ENCODE data around the gene TBC1D21.
A peak's percentile ranks its signal among the peaks of the same experiment; 100 is the strongest.

Gene TBC1D21

GRCh38 chr15:73908030-73908821, 34.9 kb downstream of the TBC1D21 start:
- Mint-ChIP-seq H3K4me1 (peaks cover 12% of the 10 kb centered on the region), H3K9me3 (no peaks in the 10 kb centered on the region), H3K4me3 (no peak overlapping the region), H3K36me3 (no peaks in the 10 kb centered on the region), H3K27ac (no peak overlapping the region)
- ATAC-seq (peak; percentile 93), DNase-seq (ENCODE audit: low spot score in 2 of 2) (peak; percentile 80 to 88)

DNA sequence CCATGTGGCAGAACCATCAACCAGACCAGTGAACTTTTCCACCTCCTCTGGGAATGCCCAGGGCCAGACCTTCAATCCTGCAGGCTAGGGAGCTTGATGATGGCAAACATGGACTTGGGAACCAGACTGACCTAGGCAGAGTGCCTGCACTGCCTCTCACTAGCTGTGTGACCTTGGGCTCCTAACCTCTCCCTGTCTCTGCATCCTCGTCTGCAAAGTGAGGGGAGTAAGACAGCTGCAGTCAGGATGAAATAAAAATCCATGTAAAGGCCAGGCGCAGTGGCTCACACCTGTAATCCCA, 35.4 kb downstream of the TBC1D21 start:
- DNase-seq (ENCODE audit: low spot score in 2 of 2) (no peak), ATAC-seq (no peak)
- peaks cover 16% of the 10 kb centered on the region for H3K4me1 Mint-ChIP-seq
- H3K9me3 Mint-ChIP-seq, result no peaks in the 10 kb centered on the region
- no peak overlapping the region for H3K4me3 Mint-ChIP-seq
- no peak overlapping the region for H3K27ac Mint-ChIP-seq
- H3K36me3 Mint-ChIP-seq, result no peaks in the 10 kb centered on the region

- no peak overlapping the region for H3K27ac Mint-ChIP-seq
- DNase-seq (ENCODE audit: low spot score in 2 of 2), result no peak
- H3K4me3 Mint-ChIP-seq, result no peak overlapping the region
- no peaks in the 10 kb centered on the region for H3K9me3 Mint-ChIP-seq
- no peak for ATAC-seq
- peaks cover 25% of the 10 kb centered on the region for H3K4me1 Mint-ChIP-seq
- H3K36me3 Mint-ChIP-seq, result no peaks in the 10 kb centered on the region
These were observed 36.3 kb downstream of the TBC1D21 start for GRCh38 chr15:73909651-73910050.

- H3K9me3 Mint-ChIP-seq, result no peaks in the 10 kb centered on the region
- no peak overlapping the region for H3K4me3 Mint-ChIP-seq
- ATAC-seq (no peak), DNase-seq (ENCODE audit: low spot score in 2 of 2) (no peak)
- peak overlapping the region; percentile 78 for H3K27ac Mint-ChIP-seq
- no peaks in the 10 kb centered on the region for H3K36me3 Mint-ChIP-seq
- H3K4me1 Mint-ChIP-seq, result peaks cover 31% of the 10 kb centered on the region
These were observed 37.3 kb downstream of the TBC1D21 start for GRCh38 chr15:73910522-73911303.

DNA sequence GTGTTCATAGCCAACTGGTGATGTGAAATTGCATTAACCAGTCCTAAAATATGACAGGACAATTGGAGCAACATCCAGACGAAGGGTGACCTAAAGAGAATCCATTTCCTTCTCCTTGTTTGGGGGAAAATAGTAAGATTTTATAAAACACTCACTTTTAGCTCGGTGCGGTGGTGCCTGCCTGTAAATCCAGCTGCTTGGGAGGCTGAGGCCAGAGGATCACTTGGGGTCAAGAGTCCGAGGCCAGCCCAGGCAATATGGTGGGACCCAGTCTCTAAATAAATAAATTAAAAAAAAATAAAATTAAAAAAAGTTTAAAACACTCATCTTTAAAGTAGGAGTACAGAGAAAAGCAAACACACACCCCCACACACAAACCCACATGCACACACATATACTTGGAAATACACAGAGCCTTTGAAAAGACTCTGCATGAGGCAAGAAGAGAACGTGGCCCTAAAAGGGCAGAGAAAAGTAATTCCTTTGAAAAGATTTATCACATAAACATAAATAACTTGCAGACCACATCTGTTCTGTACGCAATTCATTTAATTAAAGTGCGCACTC, 38.7 kb downstream of the TBC1D21 start:
- DNase-seq (ENCODE audit: low spot score in 2 of 2) (no peak), ATAC-seq (no peak)
- no peaks in the 10 kb centered on the region for H3K9me3 Mint-ChIP-seq
- peak overlapping the region; percentile 78 for H3K27ac Mint-ChIP-seq
- no peaks in the 10 kb centered on the region for H3K36me3 Mint-ChIP-seq
- H3K4me3 Mint-ChIP-seq, result no peak overlapping the region
- peaks cover 27% of the 10 kb centered on the region for H3K4me1 Mint-ChIP-seq

- H3K4me1 Mint-ChIP-seq, result peaks cover 25% of the 10 kb centered on the region
- H3K4me3 Mint-ChIP-seq, result peak overlapping the region; percentile 52
- H3K27ac Mint-ChIP-seq, result peak overlapping the region; percentile 90
- H3K36me3 Mint-ChIP-seq, result peaks cover 15% of the 10 kb centered on the region
- DNase-seq (ENCODE audit: low spot score in 2 of 2) (no peak), ATAC-seq (peak; percentile 77)
- H3K9me3 Mint-ChIP-seq, result peaks cover 4% of the 10 kb centered on the region
These were observed 40.8 kb downstream of the TBC1D21 start for GRCh38 chr15:73914145-73914544.

- Mint-ChIP-seq H3K4me1 (peaks cover 25% of the 10 kb centered on the region), H3K9me3 (peaks cover 4% of the 10 kb centered on the region), H3K27ac (peak overlapping the region; percentile 90), H3K4me3 (peak overlapping the region; percentile 52), H3K36me3 (peaks cover 18% of the 10 kb centered on the region)
- ATAC-seq (no peak), DNase-seq (ENCODE audit: low spot score in 2 of 2) (no peak)
These were observed 41.7 kb downstream of the TBC1D21 start for GRCh38 chr15:73915082-73915481.

GRCh38 chr15:73918784-73919183, 45.4 kb downstream of the TBC1D21 start:
- ATAC-seq (no peak), DNase-seq (ENCODE audit: low spot score in 2 of 2) (no peak)
- Mint-ChIP-seq H3K36me3 (peaks cover 18% of the 10 kb centered on the region), H3K9me3 (peaks cover 4% of the 10 kb centered on the region), H3K4me3 (no peak overlapping the region), H3K27ac (no peak overlapping the region), H3K4me1 (peaks cover 40% of the 10 kb centered on the region)

GRCh38 chr15:73919706-73920105, 46.3 kb downstream of the TBC1D21 start:
- H3K4me3 Mint-ChIP-seq, result no peak overlapping the region
- peaks cover 40% of the 10 kb centered on the region for H3K4me1 Mint-ChIP-seq
- peaks cover 18% of the 10 kb centered on the region for H3K36me3 Mint-ChIP-seq
- H3K27ac Mint-ChIP-seq, result peak overlapping the region; percentile 89
- no peak for DNase-seq (ENCODE audit: low spot score in 2 of 2)
- no peak for ATAC-seq
- peaks cover 4% of the 10 kb centered on the region for H3K9me3 Mint-ChIP-seq

GRCh38 chr15:73921254-73921925, 48.0 kb downstream of the TBC1D21 start:
- H3K4me3 Mint-ChIP-seq, result peak overlapping the region; percentile 43
- H3K4me1 Mint-ChIP-seq, result peaks cover 48% of the 10 kb centered on the region
- peak; percentile 27 for ATAC-seq
- H3K9me3 Mint-ChIP-seq, result peaks cover 4% of the 10 kb centered on the region
- no peak for DNase-seq (ENCODE audit: low spot score in 2 of 2)
- peaks cover 18% of the 10 kb centered on the region for H3K36me3 Mint-ChIP-seq
- H3K27ac Mint-ChIP-seq, result peak overlapping the region; percentile 89

DNA sequence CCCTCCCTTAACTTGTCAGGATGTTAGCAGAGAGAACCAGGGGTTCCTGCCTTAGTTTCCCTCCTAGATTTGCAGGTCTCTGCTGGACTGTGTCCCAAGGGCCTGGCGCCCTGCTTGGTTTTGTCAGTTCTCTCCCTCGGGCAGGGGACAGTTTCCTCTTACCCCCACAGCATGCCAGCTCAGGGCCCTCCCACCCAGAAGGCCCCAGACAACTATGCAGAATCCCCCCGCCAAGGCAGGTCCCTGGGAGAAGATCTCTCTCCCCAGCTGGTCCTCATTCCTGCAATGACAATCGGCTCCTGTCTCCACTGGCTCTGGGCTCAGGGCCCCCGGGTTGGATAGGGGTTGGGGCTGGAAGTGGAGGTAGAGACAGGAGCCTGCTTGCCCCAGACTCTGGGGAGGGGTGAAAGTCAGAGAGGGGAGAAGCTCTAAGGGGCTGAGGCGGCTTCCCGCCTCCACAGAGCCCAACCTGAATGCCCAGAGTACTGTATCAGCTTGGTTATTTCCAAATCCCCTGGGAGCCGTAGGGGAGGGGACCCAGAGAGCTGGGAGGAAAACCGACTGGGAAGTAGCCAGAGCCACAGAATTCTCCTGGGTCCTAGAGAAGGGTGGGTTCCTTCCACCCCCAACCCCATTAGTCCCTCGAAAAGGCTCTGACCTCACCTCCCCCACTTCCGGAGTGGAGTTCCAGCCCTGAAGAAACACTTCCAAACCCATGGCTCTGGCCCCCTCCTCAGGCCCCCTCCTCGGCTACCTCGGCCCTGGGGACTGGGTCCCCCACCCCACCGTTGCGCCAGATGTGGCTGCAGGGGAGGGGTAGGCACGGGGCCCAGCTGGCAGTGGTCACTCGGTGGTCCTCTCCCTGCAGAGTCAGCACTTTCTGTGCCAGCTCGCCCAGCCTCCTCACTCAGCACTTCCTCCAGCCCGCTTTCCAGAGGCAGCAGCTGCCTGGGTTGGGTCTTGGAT, 49.1 kb downstream of the TBC1D21 start:
- H3K4me1 Mint-ChIP-seq, result peaks cover 48% of the 10 kb centered on the region

GRCh38 chr15:73923156-73923487, 49.8 kb downstream of the TBC1D21 start:
- Mint-ChIP-seq H3K27ac (peak overlapping the region; percentile 95), H3K9me3 (peaks cover 4% of the 10 kb centered on the region), H3K4me3 (peak overlapping the region; percentile 67), H3K4me1 (peaks cover 52% of the 10 kb centered on the region), H3K36me3 (peaks cover 12% of the 10 kb centered on the region)
- DNase-seq (ENCODE audit: low spot score in 2 of 2) (no peak), ATAC-seq (no peak)

More for the DNA sequence above, 49.1 kb downstream of the TBC1D21 start:
- DNase-seq (ENCODE audit: low spot score in 2 of 2) (no peak), ATAC-seq (no peak)
- peak overlapping the region; percentile 67 for H3K4me3 Mint-ChIP-seq
- H3K27ac Mint-ChIP-seq, result peak overlapping the region; percentile 95
- peaks cover 18% of the 10 kb centered on the region for H3K36me3 Mint-ChIP-seq
- peaks cover 4% of the 10 kb centered on the region for H3K9me3 Mint-ChIP-seq

DNA sequence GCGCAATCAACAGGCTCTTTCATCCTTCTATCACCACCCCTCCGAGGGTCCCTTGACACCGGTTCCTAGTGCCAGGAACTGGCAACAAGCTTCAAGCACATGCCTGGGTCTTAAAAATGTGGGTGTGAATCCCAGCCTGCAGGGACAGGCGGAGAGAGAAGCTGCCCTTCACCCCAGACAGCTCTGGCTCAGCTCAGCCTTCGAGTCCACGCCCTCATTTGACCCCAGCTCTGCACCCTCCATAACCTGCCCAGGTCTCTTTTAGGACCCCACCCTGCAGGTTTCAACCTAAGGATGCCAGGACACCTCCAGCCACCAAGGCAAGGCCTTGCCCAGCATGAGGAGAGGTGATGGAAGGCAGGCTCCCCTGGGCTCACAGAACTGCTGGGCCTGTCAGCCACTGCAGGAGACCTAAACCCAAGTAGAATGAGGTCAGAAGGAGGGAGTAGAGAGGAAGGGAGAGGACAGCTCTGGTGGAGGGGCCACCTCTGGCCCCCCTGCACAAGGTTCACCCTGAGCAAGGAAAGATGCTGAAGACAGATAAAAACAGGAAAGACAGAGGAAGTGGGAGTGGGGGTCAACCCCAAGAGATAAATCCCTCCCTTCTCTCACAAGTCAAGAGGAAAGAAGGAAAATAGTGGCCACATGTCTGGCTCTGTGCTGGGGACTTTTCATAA, 50.3 kb downstream of the TBC1D21 start:
- H3K4me1 Mint-ChIP-seq, result peaks cover 56% of the 10 kb centered on the region
- peaks cover 4% of the 10 kb centered on the region for H3K9me3 Mint-ChIP-seq
- ATAC-seq (no peak), DNase-seq (ENCODE audit: low spot score in 2 of 2) (no peak)
- H3K4me3 Mint-ChIP-seq, result peak overlapping the region; percentile 67
- H3K36me3 Mint-ChIP-seq, result peaks cover 8% of the 10 kb centered on the region
- H3K27ac Mint-ChIP-seq, result peak overlapping the region; percentile 95
